ENCODE data around the gene PTPRF.

DNA sequence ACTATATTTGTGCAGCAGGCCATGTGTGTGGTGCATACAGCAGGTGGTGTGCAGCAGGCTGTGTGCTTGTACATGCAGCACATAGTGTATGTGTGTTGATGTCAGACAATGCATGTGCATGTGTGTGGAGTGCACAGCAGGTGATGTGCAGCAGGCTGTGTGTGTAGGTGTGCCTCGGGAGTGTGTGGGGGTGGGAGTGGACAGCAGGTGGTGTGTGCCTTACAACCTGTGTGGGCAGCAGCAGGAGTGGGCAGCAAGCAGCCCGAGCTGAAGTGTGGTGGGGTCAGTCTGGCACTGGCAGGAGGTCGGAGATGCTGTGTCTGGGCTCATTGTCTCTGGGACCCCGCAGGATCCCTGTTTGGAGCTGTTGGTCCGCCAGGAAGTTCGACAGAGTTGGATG, 29.6 kb downstream of the PTPRF start:
- TF ChIP-seq, protein P1, sequence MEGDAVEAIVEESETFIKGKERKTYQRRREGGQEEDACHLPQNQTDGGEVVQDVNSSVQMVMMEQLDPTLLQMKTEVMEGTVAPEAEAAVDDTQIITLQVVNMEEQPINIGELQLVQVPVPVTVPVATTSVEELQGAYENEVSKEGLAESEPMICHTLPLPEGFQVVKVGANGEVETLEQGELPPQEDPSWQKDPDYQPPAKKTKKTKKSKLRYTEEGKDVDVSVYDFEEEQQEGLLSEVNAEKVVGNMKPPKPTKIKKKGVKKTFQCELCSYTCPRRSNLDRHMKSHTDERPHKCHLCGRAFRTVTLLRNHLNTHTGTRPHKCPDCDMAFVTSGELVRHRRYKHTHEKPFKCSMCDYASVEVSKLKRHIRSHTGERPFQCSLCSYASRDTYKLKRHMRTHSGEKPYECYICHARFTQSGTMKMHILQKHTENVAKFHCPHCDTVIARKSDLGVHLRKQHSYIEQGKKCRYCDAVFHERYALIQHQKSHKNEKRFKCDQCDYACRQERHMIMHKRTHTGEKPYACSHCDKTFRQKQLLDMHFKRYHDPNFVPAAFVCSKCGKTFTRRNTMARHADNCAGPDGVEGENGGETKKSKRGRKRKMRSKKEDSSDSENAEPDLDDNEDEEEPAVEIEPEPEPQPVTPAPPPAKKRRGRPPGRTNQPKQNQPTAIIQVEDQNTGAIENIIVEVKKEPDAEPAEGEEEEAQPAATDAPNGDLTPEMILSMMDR (IDR thresholded peaks at IDR 0.05) = no peak
- TF ChIP-seq EP300 (IDR thresholded peaks at IDR 0.05) (no peak), POLR2A (IDR thresholded peaks at IDR 0.05) (no peak)

Data from ovary (tissue), 3 donors.